Endometrial microvascular endothelial cells (primary cell): Measurements from ENCODE around the gene RIMBP2. TPM values are rescaled to one million over a fixed set of nuclear protein-coding genes. Genes with fewer than 3 reads are reported as not detected.

Experiments
- in situ Hi-C: cut with HindIII; loops from 2 replicates; pipeline ENCODE4 v1.10.0; 2017; ENCODE audit warnings: low sequenced_read_pairs, low pct_unique_long_range_greater_than_20kb; ENCODE audit errors: inconsistent ontology term
- total RNA-seq: library from RNA; depleted of rRNA; stranded (reverse); fragments of >200 nt; gene quantifications from one replicate; pipeline ENCODE4 v1.2.3, GENCODE V29; 2015; ENCODE audit errors: inconsistent ontology term

RIMBP2 gene
- total RNA-seq, 1 donor from 2014 or later: not detected

DNA sequence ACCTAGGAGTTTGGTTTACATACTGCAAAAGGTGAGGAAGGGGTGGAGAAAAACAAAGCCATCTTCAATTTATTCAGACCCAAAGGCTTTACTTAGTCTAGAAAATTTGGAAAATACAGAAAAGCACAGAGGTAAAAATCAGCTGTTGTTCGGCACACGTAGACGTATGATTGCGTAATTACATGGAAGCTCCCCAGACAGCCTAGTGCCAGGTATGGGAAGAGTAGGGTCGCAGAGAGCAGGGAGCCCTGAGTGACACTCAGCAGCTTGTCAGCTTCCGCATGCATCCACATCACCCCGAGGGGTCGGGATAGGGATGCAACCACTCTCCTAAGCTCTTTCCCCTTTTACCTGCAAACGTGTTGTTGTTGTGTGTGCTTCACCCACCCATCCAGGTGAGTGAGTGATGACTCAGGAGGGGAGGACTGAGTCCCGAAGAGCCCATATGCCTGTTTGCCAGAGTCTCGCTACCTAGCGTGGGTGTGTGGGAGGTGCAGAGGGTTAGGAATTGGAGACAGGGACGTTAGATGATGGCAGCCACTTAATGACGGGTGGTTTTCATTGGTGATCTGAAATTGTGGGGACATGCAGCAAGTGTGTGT lies 358.3 kb downstream of the RIMBP2 start:
- in situ Hi-C loops: no loop called here

GRCh38 chr12:130357241-130357640 lies 358.9 kb downstream of the RIMBP2 start:
- in situ Hi-C loops: no loop called here

DNA sequence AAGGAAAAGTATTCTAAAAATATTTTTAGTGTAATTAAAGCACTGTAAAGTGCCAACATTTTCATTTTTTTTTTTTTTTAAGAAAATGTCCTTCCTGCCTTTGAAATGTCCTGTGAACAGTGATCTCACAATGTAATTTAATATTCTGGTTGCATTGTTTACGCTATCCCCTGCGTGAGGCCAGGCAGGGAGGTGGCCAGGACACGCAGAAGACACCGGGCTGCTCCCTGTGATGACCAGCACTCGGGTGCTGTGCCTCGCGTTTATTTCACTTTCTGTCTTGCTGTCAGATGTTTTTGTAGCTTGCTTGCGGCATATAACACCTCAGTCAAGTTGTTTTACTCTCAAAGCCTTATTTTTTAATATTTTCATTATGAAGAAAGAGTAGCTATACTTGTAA lies 359.9 kb downstream of the RIMBP2 start:
- in situ Hi-C loops: no loop called here

GRCh38 chr12:130354407-130354806 lies 361.7 kb downstream of the RIMBP2 start:
- in situ Hi-C loops: no loop called here

DNA sequence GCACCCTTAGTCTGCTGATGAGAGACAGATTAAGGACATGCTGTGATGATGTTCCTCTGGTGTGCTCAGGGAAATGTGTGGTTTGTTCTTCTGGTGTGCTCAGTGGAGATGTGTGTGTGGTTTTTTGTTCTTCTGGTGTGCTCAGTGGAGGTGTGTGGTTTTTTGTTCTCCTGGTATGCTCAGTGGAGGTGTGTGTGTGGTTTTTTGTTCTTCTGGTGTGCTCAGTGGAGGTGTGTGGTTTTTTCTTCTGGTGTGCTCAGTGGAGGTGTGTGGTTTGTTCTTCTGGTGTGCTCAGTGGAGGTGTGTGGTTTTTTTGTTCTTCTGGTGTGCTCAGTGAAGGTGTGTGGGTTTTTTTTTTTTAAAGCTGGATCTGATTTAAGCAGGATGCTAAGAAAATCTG lies 363.0 kb downstream of the RIMBP2 start:
- in situ Hi-C loops: no loop called here

- in situ Hi-C loops: no loop called here
Observed at GRCh38 chr12:130351326-130351725, 364.8 kb downstream of the RIMBP2 start.

DNA sequence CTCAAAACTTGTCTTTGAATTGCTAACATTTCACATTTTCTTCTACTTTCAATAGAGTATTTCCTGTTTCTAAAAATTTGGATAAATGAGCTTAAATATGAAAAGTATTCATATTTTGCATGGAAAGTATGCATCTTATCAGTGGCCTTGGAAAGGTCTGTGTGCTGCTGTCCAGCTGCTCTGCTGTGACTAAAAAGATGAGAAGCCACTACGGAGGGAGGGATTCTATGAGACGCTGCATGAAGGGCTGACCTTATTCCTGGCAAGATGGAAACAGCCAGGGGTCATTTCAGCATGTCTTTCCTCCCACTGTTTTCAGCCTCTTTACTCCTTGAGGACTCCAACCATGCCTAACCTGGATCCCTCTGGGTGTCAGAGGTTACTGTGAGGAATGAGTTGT lies 365.4 kb downstream of the RIMBP2 start:
- in situ Hi-C loops: no loop called here

DNA sequence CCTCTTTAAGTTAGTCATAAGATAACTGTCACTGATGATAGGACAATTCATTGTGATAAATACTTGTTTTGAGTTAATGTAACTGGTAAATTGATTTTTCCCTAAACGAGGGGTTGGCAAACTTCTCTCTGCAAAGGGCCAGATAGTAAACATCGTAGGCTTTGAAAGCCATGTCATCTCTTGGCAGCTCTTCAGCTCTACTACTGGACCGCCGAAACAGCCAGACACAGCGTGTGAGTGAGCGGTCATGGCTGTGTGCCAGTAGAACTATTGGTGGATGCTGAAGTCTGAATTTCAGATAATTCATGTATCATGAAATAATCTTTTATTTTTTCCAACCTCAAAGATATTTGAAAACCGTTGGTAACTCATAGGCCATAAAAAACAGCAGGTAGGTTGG lies 368.5 kb downstream of the RIMBP2 start:
- in situ Hi-C loops: no loop called here

Other genes starting within 250 kb of the RIMBP2 start
- 30.4 TPM for gene STX2, start 123.0 kb upstream of the RIMBP2 start, total RNA-seq
- gene RAN, start 155.8 kb upstream of the RIMBP2 start, total RNA-seq: 572 TPM
- not detected for gene ADGRD1, start 237.6 kb upstream of the RIMBP2 start, total RNA-seq